GM19239 (cell line): Measurements from ENCODE around the gene SMARCA2.

Experiments
- DNase-seq: peaks from one replicate; pipeline ENCODE4 v3.0.0; 2011; ENCODE audit warnings: low spot score; ENCODE audit not compliant: insufficient read length
- FAIRE-seq: peaks from 2 replicates; lab custom pipeline; 2011; peaks lifted over from hg19 to GRCh38; lab: Jason Lieb, UNC

SMARCA2 gene

GRCh38 chr9:2159521-2160454 lies 144.6 kb downstream of the SMARCA2 start:
- FAIRE-seq: peak; percentile 71
- DNase-seq: no peak

- no peak for DNase-seq
- FAIRE-seq: no peak
Measured at GRCh38 chr9:2161661-2162060, 146.5 kb downstream of the SMARCA2 start.

- DNase-seq (no peak), FAIRE-seq (no peak)
Measured at GRCh38 chr9:2163231-2163885, 148.2 kb downstream of the SMARCA2 start.

- FAIRE-seq: no peak
- no peak for DNase-seq
Measured at GRCh38 chr9:2164268-2164667, 149.1 kb downstream of the SMARCA2 start.

GRCh38 chr9:2166203-2166602 lies 151.1 kb downstream of the SMARCA2 start:
- FAIRE-seq (peak; percentile 21), DNase-seq (no peak)

GRCh38 chr9:2169035-2169434 lies 153.9 kb downstream of the SMARCA2 start:
- FAIRE-seq (no peak), DNase-seq (no peak)

- DNase-seq (no peak), FAIRE-seq (no peak)
Measured at GRCh38 chr9:2170722-2171121, 155.6 kb downstream of the SMARCA2 start.

GRCh38 chr9:2173170-2173569 lies 158.0 kb downstream of the SMARCA2 start:
- DNase-seq (no peak), FAIRE-seq (no peak)

GRCh38 chr9:2173861-2174260 lies 158.7 kb downstream of the SMARCA2 start:
- DNase-seq: no peak
- FAIRE-seq: no peak

- no peak for FAIRE-seq
- no peak for DNase-seq
Measured at GRCh38 chr9:2174306-2174705, 159.2 kb downstream of the SMARCA2 start.

GRCh38 chr9:2174911-2175310 lies 159.8 kb downstream of the SMARCA2 start:
- no peak for FAIRE-seq
- no peak for DNase-seq

- DNase-seq (no peak), FAIRE-seq (no peak)
Measured at GRCh38 chr9:2177121-2177520, 162.0 kb downstream of the SMARCA2 start.

GRCh38 chr9:2178034-2178734 lies 163.0 kb downstream of the SMARCA2 start:
- DNase-seq (no peak), FAIRE-seq (no peak)

GRCh38 chr9:2179567-2179966 lies 164.4 kb downstream of the SMARCA2 start:
- DNase-seq: no peak
- FAIRE-seq: no peak

- no peak for FAIRE-seq
- no peak for DNase-seq
Measured at GRCh38 chr9:2180154-2180553, 165.0 kb downstream of the SMARCA2 start.

GRCh38 chr9:2180704-2181103 lies 165.6 kb downstream of the SMARCA2 start:
- no peak for DNase-seq
- FAIRE-seq: no peak

- no peak for FAIRE-seq
- DNase-seq: no peak
Measured at GRCh38 chr9:2181792-2182191, 166.6 kb downstream of the SMARCA2 start.

GRCh38 chr9:2190939-2191608 lies 175.9 kb downstream of the SMARCA2 start:
- no peak for DNase-seq
- FAIRE-seq: no peak

- no peak for FAIRE-seq
- no peak for DNase-seq
Measured at GRCh38 chr9:2191609-2191972, 176.4 kb downstream of the SMARCA2 start.

- FAIRE-seq (no peak), DNase-seq (no peak)
Measured at GRCh38 chr9:2192356-2192979, 177.3 kb downstream of the SMARCA2 start.
